GM08714 (cell line): ENCODE data around the gene CUX1.
"Not testable (repeated sequence)": the region's sequence is repeated elsewhere in the genome, so short reads cannot be mapped to it uniquely, and the experiment has no call there.

Source experiments
- H3K4me3 ChIP-seq: fragments of 200-500 bp; sonication (Bioruptor generic); 2 replicates; pipeline ENCODE4 v1.5.1; 2014; ENCODE audit warnings: mild to moderate bottlenecking, low read length, inconsistent platforms
- ZNF274 ChIP-seq: IDR thresholded peaks from 2 replicates; pipeline ENCODE4 v1.6.1; 2012; ENCODE audit warnings: mild to moderate bottlenecking, low read depth, low read length

Gene CUX1

GRCh38 chr7:102292813-102293798 is 475.7 kb downstream of the CUX1 start:
- TF ChIP-seq ZNF274 = no peak
- no peak overlapping the region for H3K4me3 ChIP-seq

DNA sequence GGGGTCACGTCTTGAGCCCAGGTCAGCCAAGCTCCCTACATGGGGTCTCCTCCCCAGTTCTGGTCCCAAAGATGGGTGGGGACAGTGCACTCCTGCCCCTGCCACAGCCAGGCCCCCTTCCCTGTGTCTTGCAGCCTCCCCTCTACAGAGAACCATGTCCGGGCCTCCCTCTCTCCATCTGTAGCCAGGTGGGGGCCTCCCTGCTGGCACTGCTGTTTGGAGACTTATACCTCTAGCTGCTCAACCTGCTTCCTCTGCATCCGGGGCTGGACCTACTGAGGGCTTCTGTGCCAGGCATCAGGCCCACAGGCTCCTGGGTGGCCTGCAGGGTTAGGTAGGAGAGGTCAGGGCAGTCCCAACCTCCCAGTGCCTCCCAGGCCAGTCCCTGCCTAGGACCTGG is 477.2 kb downstream of the CUX1 start:
- no peak for TF ChIP-seq ZNF274
- H3K4me3 ChIP-seq = no peak overlapping the region

DNA sequence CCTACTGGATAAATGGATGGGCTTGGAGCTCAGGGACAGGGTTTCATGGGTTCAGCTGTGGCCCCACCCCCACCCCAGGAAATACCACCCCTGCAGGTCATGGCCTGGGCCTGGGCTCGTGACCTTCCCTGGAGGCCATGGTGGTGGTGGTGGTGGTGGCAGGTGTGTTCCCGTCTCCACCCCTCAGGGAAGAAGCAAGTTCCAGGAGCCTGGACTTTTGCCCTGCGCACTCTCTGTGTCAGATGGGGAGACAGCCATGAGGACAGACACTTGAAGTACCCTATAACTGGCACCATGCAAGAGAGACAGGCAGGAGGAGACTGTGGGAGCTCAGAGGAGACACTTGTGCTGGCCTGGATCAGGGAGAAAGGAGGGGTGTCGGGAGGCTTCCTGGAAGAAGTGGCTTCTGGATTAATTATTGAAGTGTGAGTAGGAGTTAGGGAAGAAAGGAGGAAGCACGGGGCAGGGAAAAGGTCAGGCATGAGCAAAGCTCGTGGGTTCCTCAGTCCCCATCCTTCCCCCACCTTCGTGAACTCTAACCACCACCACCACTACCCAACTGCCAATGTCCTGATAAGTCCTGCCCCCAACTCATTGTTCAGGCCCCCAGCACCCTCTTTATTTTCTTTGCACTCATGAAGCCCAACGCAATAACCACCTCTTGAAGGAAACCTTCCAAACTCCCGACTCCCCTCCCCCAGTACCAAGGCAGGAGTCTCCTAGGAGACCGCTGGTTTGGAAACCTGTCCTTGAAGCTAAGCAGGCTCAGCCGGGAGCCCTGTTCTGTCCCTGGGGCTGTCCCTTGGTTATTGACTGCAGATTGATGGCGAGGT is 478.1 kb downstream of the CUX1 start:
- TF ChIP-seq ZNF274 = no peak
- no peak overlapping the region for H3K4me3 ChIP-seq

DNA sequence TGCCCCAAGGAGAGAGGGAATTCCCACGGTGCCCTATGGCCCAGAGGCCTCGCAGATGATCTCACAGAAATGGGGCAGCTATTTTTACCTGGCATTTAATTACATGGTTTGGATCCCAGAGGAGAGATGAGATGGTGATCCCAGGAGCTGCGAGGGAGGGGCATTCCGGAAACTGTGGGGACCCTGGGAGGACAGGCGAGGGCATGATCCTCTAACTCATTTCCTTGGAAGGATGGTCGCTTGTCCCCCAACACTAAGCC is 478.7 kb downstream of the CUX1 start:
- TF ChIP-seq ZNF274 = no peak
- H3K4me3 ChIP-seq = no peak overlapping the region

DNA sequence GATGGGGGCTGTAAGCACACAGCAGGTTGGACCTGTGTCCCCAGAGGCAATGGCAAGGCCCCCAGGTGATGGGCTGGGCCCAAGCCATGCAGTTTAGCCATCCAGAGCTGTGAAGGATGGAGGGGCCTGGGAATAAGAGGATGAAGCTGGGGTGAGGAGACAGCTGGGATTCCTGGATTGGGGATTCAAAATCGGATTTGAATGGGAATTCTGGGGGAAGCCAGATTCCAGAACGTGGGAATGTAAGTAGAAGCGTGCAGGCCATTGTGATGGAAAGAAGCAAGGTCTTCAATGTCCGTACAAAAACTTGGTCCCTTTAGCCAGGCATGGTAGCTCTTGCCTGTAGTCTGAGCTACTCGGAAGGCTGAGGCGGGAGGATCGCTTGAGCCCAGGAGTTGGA is 479.1 kb downstream of the CUX1 start:
- no peak for TF ChIP-seq ZNF274
- no peak overlapping the region for H3K4me3 ChIP-seq

DNA sequence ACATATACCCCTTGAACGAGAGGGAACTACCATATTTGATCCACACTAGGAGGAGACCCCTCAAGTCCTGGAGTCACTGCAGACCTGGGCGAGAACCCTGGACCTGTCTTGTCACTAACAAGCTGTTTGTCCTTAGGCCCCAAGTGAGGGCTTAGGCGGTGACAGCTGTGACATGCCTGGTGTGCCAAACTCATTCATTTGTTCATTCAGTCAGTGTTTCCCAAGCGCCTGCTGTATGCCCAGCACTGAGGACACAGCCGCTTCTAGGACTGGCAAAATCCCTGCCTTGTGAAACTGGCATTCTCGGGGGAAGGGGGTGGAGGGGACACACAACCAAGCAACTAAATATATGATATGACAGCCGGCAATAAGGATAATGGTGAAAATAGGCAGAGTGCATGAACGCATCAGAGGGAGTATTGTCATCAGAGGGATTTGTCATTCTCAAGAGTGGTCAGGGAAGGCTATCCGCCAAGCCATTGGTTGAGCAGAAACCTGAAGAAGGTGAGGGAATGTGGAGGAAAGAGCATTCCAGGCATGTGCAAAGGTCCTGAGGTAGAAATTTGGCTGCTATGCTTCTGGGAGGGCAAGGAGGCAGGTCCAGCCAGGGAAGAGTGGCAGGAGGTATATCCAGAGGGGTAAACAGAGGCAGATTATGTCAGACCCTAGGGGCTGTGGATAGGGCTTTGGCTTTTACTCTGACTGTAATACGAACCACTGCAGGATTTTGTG is 480.2 kb downstream of the CUX1 start:
- no peak overlapping the region for H3K4me3 ChIP-seq
- no peak for TF ChIP-seq ZNF274

DNA sequence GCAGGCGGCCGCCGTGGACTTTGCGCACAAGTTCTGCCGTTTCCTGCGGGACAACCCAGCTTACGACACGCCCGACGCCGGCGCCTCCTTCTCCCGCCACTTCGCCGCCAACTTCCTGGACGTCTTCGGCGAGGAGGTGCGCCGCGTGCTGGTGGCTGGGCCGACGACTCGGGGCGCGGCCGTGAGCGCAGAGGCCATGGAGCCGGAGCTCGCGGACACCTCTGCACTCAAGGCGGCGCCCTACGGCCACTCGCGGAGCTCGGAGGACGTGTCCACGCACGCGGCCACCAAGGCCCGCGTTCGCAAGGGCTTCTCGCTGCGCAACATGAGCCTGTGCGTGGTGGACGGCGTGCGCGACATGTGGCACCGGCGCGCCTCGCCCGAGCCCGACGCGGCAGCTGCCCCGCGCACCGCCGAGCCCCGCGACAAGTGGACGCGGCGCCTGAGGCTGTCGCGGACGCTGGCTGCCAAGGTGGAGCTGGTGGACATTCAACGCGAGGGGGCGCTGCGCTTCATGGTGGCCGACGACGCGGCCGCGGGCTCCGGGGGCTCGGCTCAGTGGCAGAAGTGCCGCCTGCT is 483.3 kb downstream of the CUX1 start:
- H3K4me3 ChIP-seq = no peak overlapping the region
- TF ChIP-seq ZNF274 = no peak

DNA sequence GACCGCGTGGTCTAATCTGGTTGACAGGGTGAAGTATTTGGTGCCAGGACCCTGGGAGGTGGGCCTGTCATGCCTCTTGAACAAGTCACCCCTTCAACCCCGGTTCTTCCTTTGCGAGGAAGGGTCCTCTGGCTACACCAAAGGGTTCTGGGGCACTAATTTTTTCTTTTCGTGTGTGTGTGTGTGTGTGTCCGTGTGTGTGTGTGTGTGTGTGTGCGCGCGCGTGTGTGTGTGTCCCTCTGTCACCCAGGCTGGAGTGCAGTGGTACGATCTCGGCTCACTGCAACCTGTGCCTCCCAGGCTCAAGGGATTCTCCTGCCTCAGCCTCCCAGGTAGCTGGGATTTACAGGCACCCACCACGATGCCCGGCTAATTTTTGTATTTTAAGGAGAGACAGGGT is 483.9 kb downstream of the CUX1 start:
- H3K4me3 ChIP-seq = not testable (repeated sequence)

GRCh38 chr7:102302025-102302424 is 484.6 kb downstream of the CUX1 start:
- TF ChIP-seq ZNF274 = no peak
- no peak overlapping the region for H3K4me3 ChIP-seq

GRCh38 chr7:102303669-102304422 is 486.4 kb downstream of the CUX1 start:
- H3K4me3 ChIP-seq = no peak overlapping the region
- no peak for TF ChIP-seq ZNF274

GRCh38 chr7:102304668-102305067 is 487.2 kb downstream of the CUX1 start:
- H3K4me3 ChIP-seq = no peak overlapping the region
- no peak for TF ChIP-seq ZNF274

GRCh38 chr7:102305414-102306268 is 488.2 kb downstream of the CUX1 start:
- TF ChIP-seq ZNF274 = no peak
- no peak overlapping the region for H3K4me3 ChIP-seq
